GM23338 (cell line): ENCODE measurements around the gene ADGRD1. TPM values are rescaled to one million over a fixed set of nuclear protein-coding genes. Genes with fewer than 3 reads are reported as not detected.

ENCODE experiments used
- ATAC-seq: fragments of 200-7000 bp; cut with Tn5 transposase; 3 replicates; pipeline ENCODE4 v1.9.1; 2020
- DNase-seq: peaks from one replicate; pipeline ENCODE4 v3.0.0-alpha.2; 2015; ENCODE audit warnings: low spot score
- H2AFZ ChIP-seq: fragments of 200-600 bp; sonication (generic); 2 replicates; pipeline ENCODE4 v1.8.0; 2016; ENCODE audit warnings: antibody characterized with exemption, mild to moderate bottlenecking, moderate library complexity
- H3F3A ChIP-seq: fragments of 200-600 bp; sonication (generic); replicated peaks from 2 replicates; pipeline ENCODE4 v1.8.0; 2017; ENCODE audit warnings: antibody characterized with exemption, mixed run types, low read depth
- H3K27ac ChIP-seq: fragments of 200-600 bp; sonication (generic); 2 replicates; pipeline ENCODE4 v1.6.1; 2016; ENCODE audit warnings: low read depth
- H3K27me3 ChIP-seq: fragments of 200-600 bp; sonication (generic); 2 replicates; pipeline ENCODE4 v1.8.0; 2016; ENCODE audit warnings: mild to moderate bottlenecking, mixed run types, moderate library complexity; ENCODE audit not compliant: insufficient read depth
- H3K36me3 ChIP-seq: fragments of 200-600 bp; sonication (generic); 2 replicates; pipeline ENCODE4 v1.8.0; 2016; ENCODE audit warnings: mild to moderate bottlenecking; ENCODE audit not compliant: insufficient read depth
- H3K4me1 ChIP-seq: fragments of 200-600 bp; sonication (generic); 2 replicates; pipeline ENCODE4 v1.8.0; 2016; ENCODE audit warnings: mild to moderate bottlenecking, moderate library complexity; ENCODE audit not compliant: insufficient read depth
- H3K4me2 ChIP-seq: fragments of 200-600 bp; sonication (generic); 2 replicates; pipeline ENCODE4 v1.7.1; 2017; ENCODE audit warnings: mixed run types
- H3K4me3 ChIP-seq: fragments of 200-600 bp; sonication (generic); 2 replicates; pipeline ENCODE4 v1.6.1; 2016; ENCODE audit warnings: mixed run types
- H3K79me2 ChIP-seq: fragments of 200-600 bp; sonication (generic); replicated peaks from 2 replicates; pipeline ENCODE4 v1.8.0; 2017; ENCODE audit warnings: mild to moderate bottlenecking; ENCODE audit not compliant: insufficient read depth
- H3K9me2 ChIP-seq: fragments of 200-600 bp; sonication (generic); 2 replicates; pipeline ENCODE4 v1.8.0; 2017; ENCODE audit not compliant: insufficient read depth
- H4K20me1 ChIP-seq: fragments of 200-600 bp; sonication (generic); replicated peaks from 2 replicates; pipeline ENCODE4 v1.8.0; 2017; ENCODE audit warnings: mild to moderate bottlenecking; ENCODE audit not compliant: insufficient read depth
- H3K27ac Mint-ChIP-seq: 2 replicates; pipeline ENCODE4 v1.8.0; 2020; ENCODE audit warnings: inconsistent platforms, mild to moderate bottlenecking, moderate library complexity, mixed read lengths
- H3K27me3 Mint-ChIP-seq: 3 replicates; pipeline ENCODE4 v1.8.0; 2022; ENCODE audit warnings: low read depth, mild to moderate bottlenecking, moderate library complexity, mixed read lengths, inconsistent platforms; ENCODE audit not compliant: insufficient read depth, poor library complexity
- H3K36me3 Mint-ChIP-seq: 3 replicates; pipeline ENCODE4 v1.8.0; 2021; ENCODE audit warnings: low read depth, mild to moderate bottlenecking, inconsistent platforms, moderate library complexity, mixed read lengths
- H3K4me1 Mint-ChIP-seq: 3 replicates; pipeline ENCODE4 v1.8.0; 2020; ENCODE audit warnings: mild to moderate bottlenecking, inconsistent platforms, mixed read lengths
- H3K4me3 Mint-ChIP-seq: 3 replicates; pipeline ENCODE4 v1.8.0; 2021; ENCODE audit warnings: moderate library complexity, mild to moderate bottlenecking, inconsistent platforms, mixed read lengths
- H3K9me3 Mint-ChIP-seq: 3 replicates; pipeline ENCODE4 v1.8.0; 2020; ENCODE audit warnings: moderate library complexity, mild to moderate bottlenecking, inconsistent platforms, mixed read lengths
- CREB1 ChIP-seq: fragments of 250-450 bp; sonication (Bioruptor Pico); IDR thresholded peaks from 2 replicates; pipeline ENCODE4 v1.5.0; 2020; ENCODE audit warnings: low read depth, mild to moderate bottlenecking, moderate library complexity
- CTCF ChIP-seq, 2 experiments: fragments of 200-600 bp in 1 of 2; sonication (generic) in 1 of 2; conservative IDR thresholded peaks; 2 replicates each; pipeline versions ENCODE4 v1.5.1 to v1.6.1; 2016 to 2017; ENCODE audit warnings: antibody characterized with exemption in 2 of 2, low read depth in 2 of 2, mild to moderate bottlenecking in 2 of 2, moderate library complexity in 1 of 2
- ETS1 ChIP-seq: IDR thresholded peaks from 2 replicates; pipeline ENCODE4 v1.6.1; 2016; ENCODE audit warnings: antibody characterized with exemption
- EZH2 ChIP-seq: fragments of 200-600 bp; sonication (generic); IDR thresholded peaks from one replicate; pipeline ENCODE4 v1.8.0; 2017; ENCODE audit warnings: antibody characterized with exemption, mild to moderate bottlenecking, low read depth; ENCODE audit not compliant: unreplicated experiment
- JUNB ChIP-seq: IDR thresholded peaks from one replicate; pipeline ENCODE4 v1.6.1; 2016; ENCODE audit warnings: antibody characterized with exemption; ENCODE audit not compliant: unreplicated experiment
- POLR2AphosphoS5 ChIP-seq: IDR thresholded peaks from 2 replicates; pipeline ENCODE4 v1.6.1; 2016; ENCODE audit warnings: antibody characterized with exemption, low read depth
- REST ChIP-seq: IDR thresholded peaks from one replicate; pipeline ENCODE4 v1.6.1; 2018; ENCODE audit warnings: antibody characterized with exemption; ENCODE audit not compliant: unreplicated experiment
- STAT1 ChIP-seq: IDR thresholded peaks from one replicate; pipeline ENCODE4 v1.6.1; 2016; ENCODE audit warnings: antibody characterized with exemption; ENCODE audit not compliant: unreplicated experiment
- ZNF114 ChIP-seq: fragments of 250-450 bp; sonication (Bioruptor Pico); IDR thresholded peaks from 2 replicates; pipeline ENCODE4 v1.5.0; 2020; ENCODE audit warnings: mild to moderate bottlenecking, moderate library complexity
- ZNF331 ChIP-seq: fragments of 250-450 bp; sonication (Bioruptor Pico); IDR thresholded peaks from 2 replicates; pipeline ENCODE4 v1.5.0; 2020; ENCODE audit warnings: low read depth, mild to moderate bottlenecking, moderate library complexity
- polyA plus RNA-seq: library from polyadenylated mRNA; unstranded; fragments of >200 nt; fragmentation: Nextera tagmentation; extraction: Ambion mirVana; gene quantifications from 2 replicates; pipeline ENCODE4 v1.2.1, GENCODE V29; 2016
- total RNA-seq: library from RNA; depleted of rRNA; stranded (reverse); fragments of >200 nt; shearing (Covaris generic); gene quantifications from 2 replicates; pipeline ENCODE4 v1.2.3, GENCODE V29; 2014

The ADGRD1 gene
- total and polyA plus RNA-seq, 2 experiments from 2014 or later, result 1.4 TPM; not detected in 1

GRCh38 chr12:130988261-130988660 lies 34.6 kb downstream of the ADGRD1 start (continued):
- TF ChIP-seq CTCF (conservative IDR thresholded peaks at IDR 0.05; ENCODE audit: low read depth in 2 of 2) (no peak), REST (no peak)

- H3F3A ChIP-seq, result no peaks in the 10 kb centered on the region
- H3K4me3 ChIP-seq, result no peak overlapping the region
- no peaks in the 10 kb centered on the region for H3K4me1 ChIP-seq
- no peak overlapping the region for H3K27ac ChIP-seq
- H4K20me1 ChIP-seq, result no peaks in the 10 kb centered on the region
- no peaks in the 10 kb centered on the region for H3K9me2 ChIP-seq
- peaks cover 2% of the 10 kb centered on the region for H3K27me3 Mint-ChIP-seq
- no peak overlapping the region for H3K4me3 Mint-ChIP-seq
- H3K4me2 ChIP-seq, result no peak overlapping the region
- H3K27ac Mint-ChIP-seq, result no peak overlapping the region
- no peaks in the 10 kb centered on the region for H3K9me3 Mint-ChIP-seq
- no peaks in the 10 kb centered on the region for H3K36me3 ChIP-seq
- ATAC-seq, result no peak
- H3K27me3 ChIP-seq, result no peaks in the 10 kb centered on the region
- no peaks in the 10 kb centered on the region for H3K79me2 ChIP-seq
- no peak overlapping the region for H2AFZ ChIP-seq
- no peaks in the 10 kb centered on the region for H3K36me3 Mint-ChIP-seq
- DNase-seq, result no peak
- H3K4me1 Mint-ChIP-seq, result no peaks in the 10 kb centered on the region
- no peak for TF ChIP-seq JUNB
- TF ChIP-seq POLR2AphosphoS5, result no peak
- TF ChIP-seq ZNF331 (CRISPR knock-in tag), result no peak
- TF ChIP-seq ETS1, result no peak
- TF ChIP-seq REST, result no peak
- no peak for TF ChIP-seq ZNF114 (CRISPR knock-in tag)
- no peak for TF ChIP-seq CREB1
- TF ChIP-seq EZH2, result no peak
- no peak for TF ChIP-seq STAT1
- no peak for TF ChIP-seq CTCF (conservative IDR thresholded peaks at IDR 0.05; ENCODE audit: low read depth in 2 of 2)
These were observed 35.0 kb downstream of the ADGRD1 start for GRCh38 chr12:130988751-130989150.
